Rectal smooth muscle tissue (tissue), 1 donor: Measurements from ENCODE around the gene PSTPIP1.
"Not testable (repeated sequence)": the region's sequence is repeated elsewhere in the genome, so short reads cannot be mapped to it uniquely, and the experiment has no call there.

ENCODE experiments used
- H3K27ac ChIP-seq: one replicate; pipeline ENCODE4 v1.7.0; 2013; ENCODE audit warnings: low read depth, low read length, inconsistent platforms
- H3K27me3 ChIP-seq: one replicate; pipeline ENCODE4 v1.7.0; 2013; ENCODE audit warnings: low read length; ENCODE audit not compliant: control insufficient read depth, insufficient read depth
- H3K36me3 ChIP-seq: one replicate; pipeline ENCODE4 v1.7.0; 2013; ENCODE audit warnings: low read length; ENCODE audit not compliant: control insufficient read depth, insufficient read depth
- H3K4me1 ChIP-seq: one replicate; pipeline ENCODE4 v1.7.0; 2013; ENCODE audit warnings: low read length; ENCODE audit not compliant: control insufficient read depth, insufficient read depth
- H3K4me3 ChIP-seq: one replicate; pipeline ENCODE4 v1.7.0; 2013; ENCODE audit warnings: low read length
- H3K9ac ChIP-seq: one replicate; pipeline ENCODE4 v1.7.0; 2013; ENCODE audit warnings: low read length

PSTPIP1 gene

GRCh38 chr15:76994971-76995945, at the start of gene PSTPIP1:
TSS of gene PSTPIP1 (plus strand) at chr15:76995126. CDS start at chr15:76995574, 448 bp downstream.
- Histone ChIP-seq H3K4me1 (peaks cover 7% of the 10 kb centered on the region), H3K27ac (peak within 1 kb of the TSS; percentile 46), H3K9ac (peak within 1 kb of the TSS; percentile 12), H3K36me3 (no peaks in the 10 kb centered on the region), H3K27me3 (no peaks in the 10 kb centered on the region), H3K4me3 (peak within 1 kb of the TSS; percentile 42)

DNA sequence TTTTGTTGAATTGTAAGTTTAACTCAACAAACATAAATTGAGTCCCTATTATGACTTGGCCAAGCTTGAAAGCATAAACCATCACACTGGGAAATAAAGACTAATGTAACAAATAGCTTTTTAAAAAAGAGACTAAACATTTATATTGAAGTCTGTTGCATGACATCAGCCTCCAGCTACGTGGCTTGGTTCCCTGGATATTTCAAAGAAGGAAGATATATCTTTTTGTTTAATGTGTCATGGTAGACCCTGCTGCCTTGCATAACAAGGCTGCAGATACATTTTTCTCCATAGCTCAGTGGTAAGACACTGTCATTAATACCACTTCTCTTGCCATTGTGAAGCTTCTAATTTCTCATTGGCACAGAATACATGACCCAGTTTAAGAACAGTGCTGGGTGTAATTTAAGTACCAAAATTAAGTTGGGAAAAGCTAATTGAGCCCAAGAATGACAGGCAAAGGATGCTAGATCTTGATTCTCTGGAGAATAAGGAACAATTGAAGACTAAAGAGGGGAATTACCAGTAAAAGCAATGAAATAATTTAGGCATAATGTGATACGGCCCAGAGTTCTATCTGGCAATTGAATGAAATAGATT, 49.3 kb upstream of the PSTPIP1 start:
- Histone ChIP-seq H3K36me3 (no peaks in the 10 kb centered on the region), H3K9ac (no peak overlapping the region)

GRCh38 chr15:76947454-76947853, 47.5 kb upstream of the PSTPIP1 start:
- Histone ChIP-seq H3K4me3 (no peak overlapping the region), H3K27ac (no peak overlapping the region), H3K9ac (no peak overlapping the region), H3K36me3 (no peaks in the 10 kb centered on the region), H3K27me3 (no peaks in the 10 kb centered on the region), H3K4me1 (peaks cover 5% of the 10 kb centered on the region)

More for the DNA sequence above, 49.3 kb upstream of the PSTPIP1 start:
- Histone ChIP-seq H3K4me3 (no peak overlapping the region), H3K27ac (peak overlapping the region; percentile 12), H3K27me3 (no peaks in the 10 kb centered on the region), H3K4me1 (peaks cover 5% of the 10 kb centered on the region)

- Histone ChIP-seq H3K27me3 (no peaks in the 10 kb centered on the region), H3K27ac (no peak overlapping the region), H3K9ac (no peak overlapping the region), H3K4me3 (no peak overlapping the region), H3K4me1 (peaks cover 7% of the 10 kb centered on the region), H3K36me3 (no peaks in the 10 kb centered on the region)
These were observed 43.7 kb upstream of the PSTPIP1 start for GRCh38 chr15:76951220-76951619.

DNA sequence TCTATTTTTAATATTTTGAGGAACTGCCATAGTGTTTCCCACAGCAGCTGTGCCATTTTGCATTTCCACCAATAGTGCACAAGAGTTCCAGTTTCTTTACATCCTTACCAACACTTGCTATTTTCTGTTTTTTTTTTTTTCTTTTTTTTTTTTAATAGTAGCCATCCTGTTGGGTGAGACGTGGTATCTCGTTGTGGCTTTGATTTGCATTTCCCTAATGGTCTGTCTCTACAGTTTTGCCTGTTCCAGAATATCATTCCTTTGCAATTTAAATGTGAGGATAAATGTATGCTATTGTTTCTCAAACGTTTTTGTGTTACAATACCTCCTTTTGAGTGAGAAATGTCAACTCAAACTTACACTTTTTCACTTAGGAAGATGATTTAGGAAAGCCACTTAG, 41.0 kb upstream of the PSTPIP1 start:
- Histone ChIP-seq H3K4me1 (peaks cover 7% of the 10 kb centered on the region), H3K9ac (no peak overlapping the region), H3K27ac (no peak overlapping the region), H3K4me3 (no peak overlapping the region), H3K36me3 (no peaks in the 10 kb centered on the region), H3K27me3 (no peaks in the 10 kb centered on the region)

GRCh38 chr15:76954744-76955143, 40.2 kb upstream of the PSTPIP1 start:
- peaks cover 7% of the 10 kb centered on the region for H3K4me1 ChIP-seq
- H3K27me3 ChIP-seq: no peaks in the 10 kb centered on the region
- H3K36me3 ChIP-seq: no peaks in the 10 kb centered on the region
- H3K27ac ChIP-seq: no peak overlapping the region
- H3K4me3 ChIP-seq: no peak overlapping the region
- H3K9ac ChIP-seq: no peak overlapping the region

- Histone ChIP-seq H3K4me1 (peaks cover 10% of the 10 kb centered on the region), H3K36me3 (no peaks in the 10 kb centered on the region), H3K27me3 (no peaks in the 10 kb centered on the region), H3K9ac (no peak overlapping the region), H3K4me3 (no peak overlapping the region), H3K27ac (peak overlapping the region; percentile 55)
These were observed 33.5 kb upstream of the PSTPIP1 start for GRCh38 chr15:76961268-76962011.

- H3K9ac ChIP-seq: no peak overlapping the region
- H3K4me1 ChIP-seq: peaks cover 10% of the 10 kb centered on the region
- H3K27ac ChIP-seq: peak overlapping the region; percentile 55
- H3K4me3 ChIP-seq: no peak overlapping the region
- H3K36me3 ChIP-seq: no peaks in the 10 kb centered on the region
- H3K27me3 ChIP-seq: no peaks in the 10 kb centered on the region
These were observed 32.5 kb upstream of the PSTPIP1 start for GRCh38 chr15:76962337-76963013.

DNA sequence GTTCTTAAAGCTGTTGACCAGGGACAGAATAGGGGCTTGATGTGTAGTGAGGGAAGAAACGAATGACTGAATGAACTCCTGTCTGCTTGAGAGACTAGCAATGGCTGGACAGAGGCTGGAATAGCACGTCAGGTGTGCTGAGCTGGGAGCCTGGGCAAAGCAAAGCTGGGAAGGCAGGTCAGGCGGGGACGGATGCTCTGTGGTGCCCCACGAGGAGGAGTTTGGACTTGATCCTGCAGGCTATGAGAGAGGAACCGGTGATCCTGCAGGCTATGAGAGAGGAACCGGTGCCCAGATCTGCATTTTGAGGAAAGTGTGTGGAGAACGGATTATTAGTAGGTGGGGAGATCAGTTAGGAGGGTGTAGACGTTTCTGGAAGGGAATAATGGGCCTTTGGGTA, 31.3 kb upstream of the PSTPIP1 start:
- Histone ChIP-seq H3K9ac (no peak overlapping the region), H3K27ac (no peak overlapping the region), H3K4me1 (peaks cover 10% of the 10 kb centered on the region), H3K36me3 (no peaks in the 10 kb centered on the region), H3K4me3 (no peak overlapping the region), H3K27me3 (no peaks in the 10 kb centered on the region)

GRCh38 chr15:76964157-76964556, 30.8 kb upstream of the PSTPIP1 start:
- H3K36me3 ChIP-seq: no peaks in the 10 kb centered on the region
- no peak overlapping the region for H3K4me3 ChIP-seq
- H3K4me1 ChIP-seq: peaks cover 10% of the 10 kb centered on the region
- H3K27me3 ChIP-seq: no peaks in the 10 kb centered on the region
- H3K9ac ChIP-seq: no peak overlapping the region
- peak overlapping the region; percentile 40 for H3K27ac ChIP-seq

DNA sequence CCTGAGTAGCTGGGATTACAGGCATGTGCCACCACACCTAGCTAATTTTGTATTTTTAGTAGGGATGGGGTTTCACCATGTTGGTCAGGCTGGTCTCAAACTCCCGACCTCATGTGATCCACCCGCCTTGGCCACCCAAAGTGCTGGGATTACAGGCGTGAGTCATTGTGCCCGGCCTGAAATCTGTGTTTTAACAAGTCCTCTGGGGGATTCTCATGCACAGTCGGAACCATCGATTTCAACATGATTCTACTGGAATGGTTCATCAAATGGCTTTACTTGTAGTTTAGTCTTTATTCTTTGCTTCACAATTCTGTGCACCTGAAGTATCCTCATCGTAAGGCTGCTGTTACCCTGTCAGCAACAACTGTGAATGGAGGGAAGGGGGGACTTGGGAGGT, 28.9 kb upstream of the PSTPIP1 start:
- not testable (repeated sequence) for H3K4me3 ChIP-seq, H3K9ac ChIP-seq, H3K4me1 ChIP-seq, H3K27me3 ChIP-seq, H3K36me3 ChIP-seq, H3K27ac ChIP-seq

DNA sequence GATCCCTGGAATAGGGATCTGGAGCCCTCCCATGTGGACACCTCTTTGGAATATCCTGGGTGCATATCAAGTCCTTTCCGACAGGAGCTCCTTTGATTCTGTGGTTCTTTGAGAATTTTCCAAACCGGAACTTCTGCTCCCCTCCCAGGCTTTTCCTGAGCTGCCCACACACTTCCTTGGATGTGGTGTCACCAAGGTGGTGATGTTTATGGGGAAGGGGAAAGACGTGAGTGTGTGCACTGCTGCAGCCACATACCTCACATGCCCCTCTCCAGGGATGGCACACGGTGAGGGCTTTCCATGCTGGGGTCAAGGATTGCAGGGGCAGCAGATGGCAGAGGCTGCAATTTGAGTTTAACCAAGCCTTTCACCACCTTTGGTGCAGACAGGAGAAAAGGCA, 27.9 kb upstream of the PSTPIP1 start:
- Histone ChIP-seq H3K27ac (no peak overlapping the region), H3K36me3 (no peaks in the 10 kb centered on the region), H3K9ac (no peak overlapping the region), H3K4me1 (peaks cover 3% of the 10 kb centered on the region), H3K27me3 (no peaks in the 10 kb centered on the region), H3K4me3 (no peak overlapping the region)
